Osteoblast (primary cell): ENCODE results near the gene SMPD3. TPM values are rescaled to one million over a fixed set of nuclear protein-coding genes. Genes with fewer than 3 reads are reported as not detected.

Experiments used
- DNase-seq: peaks from one replicate; pipeline ENCODE4 v3.0.0; 2011; ENCODE audit warnings: low spot score, mixed read lengths; ENCODE audit not compliant: insufficient read length; ENCODE audit errors: missing footprints
- H2AFZ ChIP-seq: 2 replicates; pipeline ENCODE4 v1.6.0; 2011; ENCODE audit warnings: mild to moderate bottlenecking, low read length
- H3K27ac ChIP-seq: 2 replicates; pipeline ENCODE4 v1.5.1; 2011; ENCODE audit warnings: mild to moderate bottlenecking, low read depth, low read length, moderate library complexity
- H3K27me3 ChIP-seq: 2 replicates; pipeline ENCODE4 v1.6.0; 2012; ENCODE audit warnings: mild to moderate bottlenecking, control low read depth, inconsistent platforms, low read length, moderate library complexity; ENCODE audit not compliant: insufficient read depth
- H3K36me3 ChIP-seq: 2 replicates; pipeline ENCODE4 v1.5.1; 2011; ENCODE audit warnings: mild to moderate bottlenecking, low read length, control low read depth, moderate library complexity; ENCODE audit not compliant: insufficient read depth
- H3K4me1 ChIP-seq: 2 replicates; pipeline ENCODE4 v1.5.1; 2011; ENCODE audit warnings: mild to moderate bottlenecking, low read length, control low read depth, moderate library complexity; ENCODE audit not compliant: insufficient read depth
- H3K4me2 ChIP-seq: 2 replicates; pipeline ENCODE4 v1.6.0; 2011; ENCODE audit warnings: mild to moderate bottlenecking, low read length; ENCODE audit not compliant: insufficient read depth
- H3K4me3 ChIP-seq: fragments of 200-600 bp; sonication (generic); 3 replicates; pipeline ENCODE4 v1.5.1; 2012; ENCODE audit warnings: mild to moderate bottlenecking, low read length, inconsistent platforms; ENCODE audit not compliant: insufficient read depth
- H3K79me2 ChIP-seq: 2 replicates; pipeline ENCODE4 v1.6.0; 2012; ENCODE audit warnings: mild to moderate bottlenecking, low read length, control low read depth, inconsistent platforms; ENCODE audit not compliant: insufficient read depth
- H3K9me3 ChIP-seq: 2 replicates; pipeline ENCODE4 v1.5.1; 2011; ENCODE audit warnings: low read depth, low read length, control low read depth
- H4K20me1 ChIP-seq: 2 replicates; pipeline ENCODE4 v1.6.0; 2012; ENCODE audit warnings: mild to moderate bottlenecking, low read length, control low read depth; ENCODE audit not compliant: insufficient read depth
- total RNA-seq: library from RNA; depleted of rRNA; stranded (reverse); fragments of >200 nt; gene quantifications from 2 replicates; pipeline ENCODE4 v1.2.3, GENCODE V29; 2012
- TF ChIP-seq, protein P1 (sequence below): IDR thresholded peaks from 2 replicates; pipeline ENCODE4 v1.5.1; 2011; ENCODE audit warnings: mild to moderate bottlenecking, low read depth, low read length, moderate library complexity; ENCODE audit errors: extremely low read depth

The SMPD3 gene
- total RNA-seq, 1 donor, result 0.72 TPM

DNA sequence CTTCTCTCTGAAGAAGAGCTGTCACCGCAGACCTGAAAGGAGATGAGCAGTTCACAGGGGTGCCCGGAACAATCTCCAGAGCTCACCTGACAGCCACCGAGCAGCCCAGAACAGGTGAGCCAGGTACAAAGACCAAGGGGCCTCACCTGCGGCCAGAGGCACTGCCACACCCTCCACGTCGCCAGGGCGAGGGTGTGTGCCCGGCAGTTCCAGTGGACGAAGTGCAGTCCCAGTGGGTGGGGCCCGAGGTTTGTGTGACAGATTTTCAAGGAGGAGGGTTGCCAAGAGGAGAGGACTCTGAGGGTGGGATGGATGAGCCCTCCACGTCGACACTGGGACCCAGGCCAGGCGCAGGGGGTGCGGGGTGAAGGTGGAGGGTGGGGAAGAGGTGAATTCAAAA, 61.7 kb downstream of the SMPD3 start:
- H3K4me3 ChIP-seq, result no peak overlapping the region
- no peaks in the 10 kb centered on the region for H3K79me2 ChIP-seq
- no peak for DNase-seq
- H2AFZ ChIP-seq, result no peak overlapping the region
- H3K36me3 ChIP-seq, result no peaks in the 10 kb centered on the region
- H3K27me3 ChIP-seq, result peaks cover 20% of the 10 kb centered on the region
- H3K9me3 ChIP-seq, result no peaks in the 10 kb centered on the region
- H3K4me1 ChIP-seq, result no peaks in the 10 kb centered on the region
- no peaks in the 10 kb centered on the region for H4K20me1 ChIP-seq
- no peak overlapping the region for H3K27ac ChIP-seq
- TF ChIP-seq, protein P1, sequence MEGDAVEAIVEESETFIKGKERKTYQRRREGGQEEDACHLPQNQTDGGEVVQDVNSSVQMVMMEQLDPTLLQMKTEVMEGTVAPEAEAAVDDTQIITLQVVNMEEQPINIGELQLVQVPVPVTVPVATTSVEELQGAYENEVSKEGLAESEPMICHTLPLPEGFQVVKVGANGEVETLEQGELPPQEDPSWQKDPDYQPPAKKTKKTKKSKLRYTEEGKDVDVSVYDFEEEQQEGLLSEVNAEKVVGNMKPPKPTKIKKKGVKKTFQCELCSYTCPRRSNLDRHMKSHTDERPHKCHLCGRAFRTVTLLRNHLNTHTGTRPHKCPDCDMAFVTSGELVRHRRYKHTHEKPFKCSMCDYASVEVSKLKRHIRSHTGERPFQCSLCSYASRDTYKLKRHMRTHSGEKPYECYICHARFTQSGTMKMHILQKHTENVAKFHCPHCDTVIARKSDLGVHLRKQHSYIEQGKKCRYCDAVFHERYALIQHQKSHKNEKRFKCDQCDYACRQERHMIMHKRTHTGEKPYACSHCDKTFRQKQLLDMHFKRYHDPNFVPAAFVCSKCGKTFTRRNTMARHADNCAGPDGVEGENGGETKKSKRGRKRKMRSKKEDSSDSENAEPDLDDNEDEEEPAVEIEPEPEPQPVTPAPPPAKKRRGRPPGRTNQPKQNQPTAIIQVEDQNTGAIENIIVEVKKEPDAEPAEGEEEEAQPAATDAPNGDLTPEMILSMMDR, result no peak
- H3K4me2 ChIP-seq, result no peak overlapping the region

DNA sequence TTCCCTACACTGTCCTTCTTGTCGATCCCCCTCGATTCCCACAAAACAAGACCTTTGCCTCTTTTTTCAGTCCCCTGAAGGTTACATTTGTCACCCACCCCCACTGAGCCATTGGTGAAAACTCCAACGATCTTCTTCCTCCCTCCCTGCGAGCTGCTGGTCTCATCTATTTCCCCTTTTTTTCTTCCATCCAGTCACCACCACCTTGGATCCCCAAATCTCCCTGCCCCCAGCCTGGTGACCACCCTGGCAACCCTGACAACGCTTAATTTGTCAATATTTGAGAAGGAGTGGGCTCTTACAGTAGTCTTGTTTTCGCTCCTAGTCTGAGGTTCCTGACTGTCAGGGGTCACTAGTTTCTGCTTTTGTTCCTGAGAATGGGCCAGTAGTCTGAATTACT, 62.9 kb downstream of the SMPD3 start:
- TF ChIP-seq, protein P1, result no peak
- Histone ChIP-seq H3K4me2 (no peak overlapping the region), H3K27ac (no peak overlapping the region), H3K27me3 (peaks cover 20% of the 10 kb centered on the region), H3K36me3 (no peaks in the 10 kb centered on the region), H3K4me3 (no peak overlapping the region), H2AFZ (no peak overlapping the region), H4K20me1 (no peaks in the 10 kb centered on the region), H3K9me3 (no peaks in the 10 kb centered on the region), H3K79me2 (no peaks in the 10 kb centered on the region), H3K4me1 (no peaks in the 10 kb centered on the region)
- no peak for DNase-seq

DNA sequence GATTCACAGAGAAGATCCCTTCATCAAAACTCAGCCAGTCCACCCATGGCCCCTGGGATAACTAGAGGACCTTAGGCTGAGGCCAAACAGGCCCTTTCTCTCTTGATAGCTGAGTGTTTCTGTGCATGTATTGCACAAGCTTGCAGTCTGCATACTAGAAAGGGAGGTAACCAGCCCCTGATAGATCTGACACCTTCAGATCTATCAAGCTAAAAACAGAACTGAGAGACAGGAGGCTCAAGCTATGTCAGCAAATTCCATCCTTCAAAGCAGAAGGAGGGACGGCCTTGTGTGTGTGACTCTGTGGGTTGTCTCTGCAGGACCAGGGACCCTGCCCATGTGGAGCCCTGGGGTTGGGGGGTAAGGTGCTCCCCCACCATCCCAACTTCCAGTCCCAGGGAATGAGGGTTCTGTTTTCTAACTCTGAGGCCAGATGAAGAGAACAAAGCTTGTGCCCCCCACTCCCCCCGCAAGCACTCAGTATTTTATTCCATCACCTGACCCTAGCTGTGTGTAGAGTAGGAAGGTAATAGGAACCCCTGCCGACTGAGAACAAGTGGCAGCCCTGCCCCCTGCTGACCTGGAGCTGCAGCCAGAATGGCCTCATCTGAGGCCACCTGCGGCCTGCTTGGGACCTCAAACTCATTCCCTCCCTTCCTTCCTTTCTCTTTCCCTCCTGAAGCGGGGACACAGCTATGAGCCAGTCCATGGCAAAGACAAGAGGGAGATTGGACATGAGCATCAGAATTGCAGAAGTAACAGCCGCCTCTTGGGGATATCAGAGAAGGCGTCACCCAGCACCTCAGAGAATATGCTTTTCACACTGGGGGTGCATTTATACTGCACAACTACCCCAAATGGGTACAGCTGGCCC, 63.8 kb downstream of the SMPD3 start:
- no peaks in the 10 kb centered on the region for H3K36me3 ChIP-seq
- H3K9me3 ChIP-seq, result no peaks in the 10 kb centered on the region
- H3K4me1 ChIP-seq, result no peaks in the 10 kb centered on the region
- H3K79me2 ChIP-seq, result no peaks in the 10 kb centered on the region
- peaks cover 20% of the 10 kb centered on the region for H3K27me3 ChIP-seq
- no peak overlapping the region for H3K4me3 ChIP-seq
- TF ChIP-seq, protein P1, result no peak
- H2AFZ ChIP-seq, result no peak overlapping the region
- no peak overlapping the region for H3K4me2 ChIP-seq
- H3K27ac ChIP-seq, result no peak overlapping the region
- H4K20me1 ChIP-seq, result no peaks in the 10 kb centered on the region
- peak; percentile 61 for DNase-seq

DNA sequence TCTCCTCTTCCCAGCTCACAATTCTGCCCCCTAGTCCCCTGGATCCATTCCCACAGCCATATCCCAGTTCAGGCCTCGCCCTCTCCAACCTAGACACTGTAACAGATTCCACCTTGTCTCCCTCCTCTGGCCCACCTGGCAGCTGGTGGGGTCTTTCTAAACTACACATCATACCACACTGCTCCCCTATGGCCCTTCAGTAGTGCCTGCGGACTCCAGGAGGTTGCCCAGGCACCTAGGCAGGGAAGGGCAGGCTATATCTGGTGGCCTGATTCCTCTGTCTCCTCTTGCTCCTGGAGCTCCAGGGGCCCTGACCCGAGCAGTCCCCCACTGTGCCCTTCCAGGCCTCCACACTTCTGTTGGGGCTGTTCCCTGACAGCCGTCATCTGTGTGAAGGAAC, 64.5 kb downstream of the SMPD3 start:
- peak; percentile 79 for DNase-seq
- TF ChIP-seq, protein P1, result no peak

More for the DNA sequence above, 64.5 kb downstream of the SMPD3 start:
- Histone ChIP-seq H3K27me3 (peaks cover 16% of the 10 kb centered on the region), H4K20me1 (no peaks in the 10 kb centered on the region), H3K36me3 (no peaks in the 10 kb centered on the region), H3K4me2 (no peak overlapping the region), H3K79me2 (no peaks in the 10 kb centered on the region), H3K4me3 (no peak overlapping the region), H3K4me1 (no peaks in the 10 kb centered on the region), H3K27ac (no peak overlapping the region), H3K9me3 (no peaks in the 10 kb centered on the region), H2AFZ (no peak overlapping the region)
